Measurements from ENCODE around the gene MTRF1.
A peak's percentile ranks its signal among the peaks of the same experiment; 100 is the strongest.

The MTRF1 gene

DNA sequence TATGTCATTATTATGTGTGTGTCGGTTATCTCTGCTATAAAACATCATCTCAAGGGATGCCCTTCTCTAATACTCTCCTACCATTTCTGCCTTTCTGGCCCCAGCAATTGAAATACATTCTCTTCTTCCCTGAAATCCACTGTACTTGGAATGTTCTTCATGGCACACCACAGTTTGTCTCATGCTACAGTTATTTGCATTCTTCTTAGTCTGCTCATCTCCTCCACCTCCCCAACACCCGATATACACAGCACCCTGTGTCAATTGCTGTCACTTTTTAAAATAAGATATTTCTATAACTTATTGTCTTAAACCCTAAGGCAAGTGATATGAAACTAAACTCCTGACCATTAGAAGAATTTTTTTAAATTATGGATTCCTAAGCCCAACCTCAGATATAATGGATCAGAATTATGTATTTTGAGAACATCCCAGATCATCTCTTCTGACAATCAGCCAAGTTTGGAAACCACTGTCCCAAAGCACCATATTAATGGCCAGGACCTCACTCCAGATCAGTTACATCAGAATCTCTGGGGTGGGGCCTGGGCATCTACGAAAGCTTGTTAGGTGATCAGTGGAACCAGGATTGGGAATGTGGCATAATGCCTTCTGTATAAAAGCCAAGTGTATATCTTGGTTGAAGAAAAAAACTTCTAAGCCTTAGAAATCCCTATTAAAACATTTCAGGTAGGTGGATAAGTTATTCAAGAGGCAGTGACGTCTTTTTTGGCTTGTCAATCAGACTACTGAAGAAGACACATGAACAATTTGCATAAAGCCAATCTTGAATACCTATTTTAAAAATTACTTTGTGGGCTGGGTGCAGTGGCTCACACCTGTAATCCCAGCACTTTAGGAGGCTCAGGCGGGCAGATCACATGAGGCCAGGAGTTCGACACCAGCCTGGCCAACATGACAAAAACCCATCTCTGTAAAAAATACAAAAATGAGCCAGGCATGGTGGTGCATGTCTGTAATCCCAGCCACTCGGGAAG, 39.0 kb downstream of the MTRF1 start:
- no peak for DNase-seq
- Histone ChIP-seq H3K27me3 (replicated peaks; ENCODE audit: control insufficient read depth, insufficient read depth, low read length, poor library complexity, severe bottlenecking) (no peaks in the 10 kb centered on the region), H3K4me1 (ENCODE audit: control insufficient read depth, insufficient read depth, low read length, poor library complexity, severe bottlenecking) (no peaks in the 10 kb centered on the region), H3K27ac (ENCODE audit: insufficient read depth, low read length, poor library complexity, severe bottlenecking) (no peak overlapping the region), H3K4me3 (ENCODE audit: insufficient read depth, low read depth, low read length, poor library complexity, severe bottlenecking) (no peak overlapping the region), H3K36me3 (ENCODE audit: control insufficient read depth, insufficient read depth, low read length) (peaks cover 9% of the 10 kb centered on the region), H3K9me3 (ENCODE audit: control insufficient read depth, low read length) (no peaks in the 10 kb centered on the region)

DNA sequence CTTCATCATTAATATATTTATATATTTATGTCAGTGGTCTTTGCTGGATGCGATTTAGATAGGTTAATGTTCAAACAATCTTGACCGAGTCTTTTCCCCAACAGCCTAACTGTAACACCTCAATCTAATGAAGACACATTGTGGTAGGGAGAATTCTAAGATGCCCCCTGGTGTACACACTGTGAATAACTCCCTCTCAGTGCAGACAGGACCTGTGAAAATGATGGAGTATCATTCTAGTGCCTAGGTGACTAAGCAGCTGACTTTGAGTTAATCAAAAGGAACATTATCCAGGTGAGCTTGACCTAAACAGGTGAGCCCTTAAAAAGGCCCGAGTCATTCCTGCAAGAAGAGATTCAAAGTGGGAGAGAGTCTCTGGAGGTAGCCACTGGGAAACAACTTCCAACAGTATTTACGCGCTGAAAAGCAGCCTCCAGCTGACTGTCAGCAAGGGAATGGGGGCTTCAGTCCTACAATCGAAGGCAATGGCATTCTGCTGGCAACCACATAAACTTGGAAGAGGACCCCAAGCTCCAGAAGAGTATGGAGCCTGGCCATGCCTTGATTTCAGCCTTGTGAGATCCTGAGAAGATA, 41.0 kb downstream of the MTRF1 start:
- Histone ChIP-seq H3K27me3 (replicated peaks; ENCODE audit: control insufficient read depth, insufficient read depth, low read length, poor library complexity, severe bottlenecking) (no peaks in the 10 kb centered on the region), H3K4me1 (ENCODE audit: control insufficient read depth, insufficient read depth, low read length, poor library complexity, severe bottlenecking) (no peaks in the 10 kb centered on the region), H3K9me3 (ENCODE audit: control insufficient read depth, low read length) (no peaks in the 10 kb centered on the region), H3K27ac (ENCODE audit: insufficient read depth, low read length, poor library complexity, severe bottlenecking) (no peak overlapping the region), H3K36me3 (ENCODE audit: control insufficient read depth, insufficient read depth, low read length) (peaks cover 9% of the 10 kb centered on the region), H3K4me3 (ENCODE audit: insufficient read depth, low read depth, low read length, poor library complexity, severe bottlenecking) (no peak overlapping the region)
- peak; percentile 2 to 28 (median 12) for DNase-seq

DNA sequence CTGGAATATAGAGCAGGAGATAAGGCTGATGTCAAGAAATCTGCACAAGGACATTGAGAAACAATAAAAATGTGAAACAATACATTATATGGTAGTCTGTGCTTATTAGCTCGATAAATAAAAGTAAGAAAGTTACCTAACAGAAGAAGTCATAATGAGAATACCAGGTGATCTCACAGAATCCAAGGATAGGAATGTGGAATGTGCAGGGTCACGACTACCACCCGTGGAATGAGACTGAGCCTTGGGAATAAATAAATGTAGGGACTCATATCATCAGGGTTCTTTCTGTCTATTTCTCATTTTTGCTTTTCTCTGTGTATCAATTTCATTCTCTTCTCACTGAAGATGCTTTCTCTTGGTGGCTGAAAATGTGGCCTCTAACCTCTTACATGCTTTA, 43.0 kb downstream of the MTRF1 start:
- H3K27ac ChIP-seq (ENCODE audit: insufficient read depth, low read length, poor library complexity, severe bottlenecking) = no peak overlapping the region
- no peaks in the 10 kb centered on the region for H3K4me1 ChIP-seq (ENCODE audit: control insufficient read depth, insufficient read depth, low read length, poor library complexity, severe bottlenecking)
- no peak for DNase-seq
- no peaks in the 10 kb centered on the region for H3K27me3 ChIP-seq (replicated peaks; ENCODE audit: control insufficient read depth, insufficient read depth, low read length, poor library complexity, severe bottlenecking)
- H3K4me3 ChIP-seq (ENCODE audit: insufficient read depth, low read depth, low read length, poor library complexity, severe bottlenecking) = no peak overlapping the region
- H3K36me3 ChIP-seq (ENCODE audit: control insufficient read depth, insufficient read depth, low read length) = no peaks in the 10 kb centered on the region
- no peaks in the 10 kb centered on the region for H3K9me3 ChIP-seq (ENCODE audit: control insufficient read depth, low read length)

DNA sequence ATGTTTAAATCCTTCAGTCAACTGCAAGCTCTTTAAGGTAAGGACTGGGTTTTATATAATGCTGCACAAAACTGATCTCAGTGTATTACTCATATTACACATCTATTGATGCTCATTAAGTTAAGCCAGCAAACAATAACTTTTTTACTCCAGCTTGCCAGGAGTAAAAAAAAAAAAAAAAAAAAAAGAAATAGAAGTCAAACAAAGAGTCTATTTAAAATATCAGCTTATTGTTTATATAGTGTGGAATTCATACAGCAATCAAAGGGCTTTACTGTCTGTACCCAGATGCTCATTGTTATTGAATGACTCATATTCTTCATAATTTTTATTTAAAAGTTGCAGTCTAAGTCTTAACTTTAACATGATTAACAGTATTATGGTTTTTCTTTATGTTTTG, 47.2 kb downstream of the MTRF1 start:
- Histone ChIP-seq H3K4me1 (ENCODE audit: control insufficient read depth, insufficient read depth, low read length, poor library complexity, severe bottlenecking) (no peaks in the 10 kb centered on the region), H3K27ac (ENCODE audit: insufficient read depth, low read length, poor library complexity, severe bottlenecking) (no peak overlapping the region), H3K4me3 (ENCODE audit: insufficient read depth, low read depth, low read length, poor library complexity, severe bottlenecking) (no peak overlapping the region), H3K36me3 (ENCODE audit: control insufficient read depth, insufficient read depth, low read length) (no peaks in the 10 kb centered on the region), H3K9me3 (ENCODE audit: control insufficient read depth, low read length) (no peaks in the 10 kb centered on the region), H3K27me3 (replicated peaks; ENCODE audit: control insufficient read depth, insufficient read depth, low read length, poor library complexity, severe bottlenecking) (no peaks in the 10 kb centered on the region)
- DNase-seq = no peak

DNA sequence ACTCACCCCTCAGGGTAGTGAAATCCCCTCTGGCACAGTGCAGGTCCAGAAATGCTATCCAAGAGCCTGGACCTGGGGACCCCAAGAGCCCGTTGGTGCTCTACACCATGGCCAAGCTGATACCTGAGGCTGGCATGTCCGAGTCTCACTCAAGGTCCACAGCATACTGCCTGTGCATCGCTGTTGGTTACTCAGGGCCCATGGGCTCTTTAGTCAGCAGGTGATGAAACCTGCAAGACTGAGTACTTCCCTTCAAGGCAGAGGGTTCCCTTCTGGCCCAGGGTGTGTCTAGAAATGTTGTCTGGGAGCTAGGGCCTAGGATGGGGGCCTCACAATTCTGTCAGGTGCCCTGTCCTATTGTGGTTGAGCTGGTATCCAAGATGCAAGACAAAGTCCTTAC, 49.5 kb downstream of the MTRF1 start:
- no peak for DNase-seq
- Histone ChIP-seq H3K27me3 (replicated peaks; ENCODE audit: control insufficient read depth, insufficient read depth, low read length, poor library complexity, severe bottlenecking) (no peaks in the 10 kb centered on the region), H3K27ac (ENCODE audit: insufficient read depth, low read length, poor library complexity, severe bottlenecking) (no peak overlapping the region), H3K9me3 (ENCODE audit: control insufficient read depth, low read length) (no peaks in the 10 kb centered on the region), H3K4me1 (ENCODE audit: control insufficient read depth, insufficient read depth, low read length, poor library complexity, severe bottlenecking) (no peaks in the 10 kb centered on the region), H3K36me3 (ENCODE audit: control insufficient read depth, insufficient read depth, low read length) (no peaks in the 10 kb centered on the region), H3K4me3 (ENCODE audit: insufficient read depth, low read depth, low read length, poor library complexity, severe bottlenecking) (no peak overlapping the region)

DNA sequence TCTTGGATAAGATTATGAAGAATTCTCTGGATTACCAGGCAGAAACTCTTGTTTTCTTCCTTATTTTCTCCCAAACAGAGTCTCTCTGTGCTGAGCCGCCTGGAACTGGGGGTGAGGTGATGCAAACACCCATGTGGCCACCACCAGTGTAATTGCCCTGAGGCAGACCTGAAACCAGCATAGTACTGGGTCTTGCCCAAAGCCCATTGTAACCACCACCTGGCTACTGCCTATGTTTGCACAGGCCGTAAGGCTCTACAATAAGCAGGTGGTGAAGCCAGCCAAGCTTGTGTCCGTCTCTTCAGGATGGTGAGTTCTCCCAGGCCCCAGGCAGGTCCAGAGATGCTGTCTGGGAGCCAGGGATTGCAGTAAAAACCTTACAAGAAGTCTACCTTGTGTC, 50.1 kb downstream of the MTRF1 start:
- Histone ChIP-seq H3K27ac (ENCODE audit: insufficient read depth, low read length, poor library complexity, severe bottlenecking) (no peak overlapping the region), H3K36me3 (ENCODE audit: control insufficient read depth, insufficient read depth, low read length) (no peaks in the 10 kb centered on the region), H3K9me3 (ENCODE audit: control insufficient read depth, low read length) (no peaks in the 10 kb centered on the region), H3K4me1 (ENCODE audit: control insufficient read depth, insufficient read depth, low read length, poor library complexity, severe bottlenecking) (no peaks in the 10 kb centered on the region), H3K4me3 (ENCODE audit: insufficient read depth, low read depth, low read length, poor library complexity, severe bottlenecking) (no peak overlapping the region), H3K27me3 (replicated peaks; ENCODE audit: control insufficient read depth, insufficient read depth, low read length, poor library complexity, severe bottlenecking) (no peaks in the 10 kb centered on the region)
- no peak for DNase-seq

DNA sequence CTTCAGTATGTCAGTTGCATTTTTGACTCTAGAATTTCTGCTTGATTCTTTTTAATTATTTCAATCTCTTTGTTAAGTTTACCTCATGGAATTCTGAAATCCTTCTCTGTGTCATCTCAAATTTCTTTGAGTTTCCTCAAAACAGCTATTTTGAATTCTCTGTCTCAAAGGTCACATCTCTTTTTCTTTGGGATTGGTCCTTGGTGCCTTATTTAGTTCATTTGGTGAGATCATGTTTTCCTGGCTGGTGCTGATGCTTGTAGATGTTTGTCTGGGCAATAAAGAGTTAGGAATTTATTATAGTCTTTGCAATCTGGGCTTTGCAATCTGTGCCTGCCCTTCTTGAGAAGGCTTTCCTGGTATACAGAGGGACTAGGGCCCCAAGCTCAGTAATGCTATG, 50.5 kb downstream of the MTRF1 start:
- Histone ChIP-seq H3K4me3 (ENCODE audit: insufficient read depth, low read depth, low read length, poor library complexity, severe bottlenecking) (no peak overlapping the region), H3K9me3 (ENCODE audit: control insufficient read depth, low read length) (no peaks in the 10 kb centered on the region), H3K4me1 (ENCODE audit: control insufficient read depth, insufficient read depth, low read length, poor library complexity, severe bottlenecking) (no peaks in the 10 kb centered on the region), H3K36me3 (ENCODE audit: control insufficient read depth, insufficient read depth, low read length) (no peaks in the 10 kb centered on the region), H3K27ac (ENCODE audit: insufficient read depth, low read length, poor library complexity, severe bottlenecking) (no peak overlapping the region), H3K27me3 (replicated peaks; ENCODE audit: control insufficient read depth, insufficient read depth, low read length, poor library complexity, severe bottlenecking) (no peaks in the 10 kb centered on the region)
- no peak for DNase-seq

DNA sequence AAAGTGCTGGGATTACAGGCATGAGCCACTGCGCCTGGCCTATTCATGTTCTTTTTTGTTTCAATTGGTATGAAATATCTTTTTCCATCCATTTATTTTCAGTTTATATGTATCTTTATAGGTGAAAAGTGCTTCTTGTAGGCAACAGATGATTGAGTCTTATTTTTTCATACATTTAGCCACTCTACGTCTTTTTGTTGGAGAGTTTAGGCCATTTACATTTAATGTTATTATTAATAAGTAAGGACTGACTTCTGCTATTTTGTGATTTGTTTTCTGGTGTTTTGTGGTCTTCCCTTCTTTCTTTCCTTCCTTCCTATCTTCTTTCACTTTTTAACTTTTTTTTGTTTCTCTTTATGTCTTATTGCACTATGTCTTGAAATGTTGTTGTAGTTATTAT, 52.3 kb downstream of the MTRF1 start:
- no peaks in the 10 kb centered on the region for H3K36me3 ChIP-seq (ENCODE audit: control insufficient read depth, insufficient read depth, low read length)
- H3K4me1 ChIP-seq (ENCODE audit: control insufficient read depth, insufficient read depth, low read length, poor library complexity, severe bottlenecking) = no peaks in the 10 kb centered on the region
- H3K9me3 ChIP-seq (ENCODE audit: control insufficient read depth, low read length) = no peaks in the 10 kb centered on the region

DNA sequence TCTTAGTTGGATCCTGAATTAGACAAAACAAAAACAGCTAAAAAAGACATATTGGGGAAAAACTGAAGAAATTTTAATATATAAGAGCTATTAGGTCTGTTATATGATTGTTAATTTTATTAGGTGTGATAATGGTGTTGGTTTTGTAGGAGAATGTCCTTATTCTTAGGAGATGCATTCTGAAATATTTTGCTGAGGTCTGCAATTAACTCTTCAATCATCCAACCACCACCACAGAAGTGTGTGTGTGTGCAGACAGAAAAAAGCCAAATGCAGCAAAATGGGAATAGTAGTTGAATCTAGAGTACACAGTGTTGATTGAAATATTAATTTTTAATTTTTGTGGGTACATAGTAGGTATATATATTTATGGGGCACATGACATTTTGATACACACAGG, 56.9 kb downstream of the MTRF1 start:
- Histone ChIP-seq H3K4me3 (ENCODE audit: insufficient read depth, low read depth, low read length, poor library complexity, severe bottlenecking) (no peak overlapping the region), H3K27ac (ENCODE audit: insufficient read depth, low read length, poor library complexity, severe bottlenecking) (no peak overlapping the region), H3K36me3 (ENCODE audit: control insufficient read depth, insufficient read depth, low read length) (no peaks in the 10 kb centered on the region), H3K9me3 (ENCODE audit: control insufficient read depth, low read length) (no peaks in the 10 kb centered on the region), H3K27me3 (replicated peaks; ENCODE audit: control insufficient read depth, insufficient read depth, low read length, poor library complexity, severe bottlenecking) (no peaks in the 10 kb centered on the region), H3K4me1 (ENCODE audit: control insufficient read depth, insufficient read depth, low read length, poor library complexity, severe bottlenecking) (no peaks in the 10 kb centered on the region)
- no peak for DNase-seq

More for the DNA sequence above, 52.3 kb downstream of the MTRF1 start:
- Histone ChIP-seq H3K27me3 (replicated peaks; ENCODE audit: control insufficient read depth, insufficient read depth, low read length, poor library complexity, severe bottlenecking) (no peaks in the 10 kb centered on the region), H3K27ac (ENCODE audit: insufficient read depth, low read length, poor library complexity, severe bottlenecking) (no peak overlapping the region), H3K4me3 (ENCODE audit: insufficient read depth, low read depth, low read length, poor library complexity, severe bottlenecking) (no peak overlapping the region)
- DNase-seq = no peak

DNA sequence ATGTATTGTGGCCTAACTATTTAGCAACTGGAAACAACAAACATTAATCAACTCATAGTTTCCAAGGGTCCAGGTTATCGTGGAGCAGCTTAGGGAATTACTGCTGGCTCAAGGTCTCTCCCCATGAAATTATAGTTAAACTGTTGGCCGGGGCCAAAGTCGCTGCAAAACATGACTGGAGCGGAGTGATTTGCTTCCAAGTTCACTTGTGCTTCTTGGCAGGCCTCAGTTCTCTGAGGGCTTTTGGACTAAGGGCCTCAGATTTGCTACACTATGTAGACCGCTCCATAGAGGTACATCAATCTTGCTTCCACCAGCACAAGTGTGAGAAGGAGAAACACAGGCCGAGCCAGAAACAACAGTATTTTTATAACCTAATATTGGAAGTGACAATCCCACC, 59.6 kb downstream of the MTRF1 start:
- H3K27ac ChIP-seq (ENCODE audit: insufficient read depth, low read length, poor library complexity, severe bottlenecking) = no peak overlapping the region
- no peaks in the 10 kb centered on the region for H3K9me3 ChIP-seq (ENCODE audit: control insufficient read depth, low read length)
- DNase-seq = no peak
- H3K36me3 ChIP-seq (ENCODE audit: control insufficient read depth, insufficient read depth, low read length) = no peaks in the 10 kb centered on the region
- no peaks in the 10 kb centered on the region for H3K27me3 ChIP-seq (replicated peaks; ENCODE audit: control insufficient read depth, insufficient read depth, low read length, poor library complexity, severe bottlenecking)
- no peaks in the 10 kb centered on the region for H3K4me1 ChIP-seq (ENCODE audit: control insufficient read depth, insufficient read depth, low read length, poor library complexity, severe bottlenecking)
- H3K4me3 ChIP-seq (ENCODE audit: insufficient read depth, low read depth, low read length, poor library complexity, severe bottlenecking) = no peak overlapping the region
